ENCODE measurements around the gene CYSLTR2.

CYSLTR2 gene

DNA sequence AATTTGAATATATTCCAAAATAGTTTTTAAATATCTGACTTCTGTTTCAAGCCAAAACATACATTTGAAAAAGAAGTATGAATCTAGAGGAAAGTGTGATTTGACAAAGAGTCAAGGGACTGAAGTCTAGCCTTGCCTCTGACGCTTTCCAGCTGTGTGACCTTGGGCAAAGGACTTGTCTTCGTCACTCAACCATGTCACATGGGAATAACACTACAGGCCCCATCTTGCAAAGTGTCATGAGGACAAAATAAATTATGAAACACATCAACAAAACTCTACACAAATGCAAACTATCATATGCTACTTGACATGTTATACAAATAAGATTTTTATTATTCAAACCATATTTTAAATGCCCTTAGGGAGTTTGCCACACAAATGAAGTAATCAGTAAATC is 73.0 kb downstream of the CYSLTR2 start:
- POLR2A ChIA-PET = interaction anchor here (0.6 kb wide), 1 partner anchor 21 kb away, joined by 3 read pairs; no protein-coding TSS in a partner anchor

DNA sequence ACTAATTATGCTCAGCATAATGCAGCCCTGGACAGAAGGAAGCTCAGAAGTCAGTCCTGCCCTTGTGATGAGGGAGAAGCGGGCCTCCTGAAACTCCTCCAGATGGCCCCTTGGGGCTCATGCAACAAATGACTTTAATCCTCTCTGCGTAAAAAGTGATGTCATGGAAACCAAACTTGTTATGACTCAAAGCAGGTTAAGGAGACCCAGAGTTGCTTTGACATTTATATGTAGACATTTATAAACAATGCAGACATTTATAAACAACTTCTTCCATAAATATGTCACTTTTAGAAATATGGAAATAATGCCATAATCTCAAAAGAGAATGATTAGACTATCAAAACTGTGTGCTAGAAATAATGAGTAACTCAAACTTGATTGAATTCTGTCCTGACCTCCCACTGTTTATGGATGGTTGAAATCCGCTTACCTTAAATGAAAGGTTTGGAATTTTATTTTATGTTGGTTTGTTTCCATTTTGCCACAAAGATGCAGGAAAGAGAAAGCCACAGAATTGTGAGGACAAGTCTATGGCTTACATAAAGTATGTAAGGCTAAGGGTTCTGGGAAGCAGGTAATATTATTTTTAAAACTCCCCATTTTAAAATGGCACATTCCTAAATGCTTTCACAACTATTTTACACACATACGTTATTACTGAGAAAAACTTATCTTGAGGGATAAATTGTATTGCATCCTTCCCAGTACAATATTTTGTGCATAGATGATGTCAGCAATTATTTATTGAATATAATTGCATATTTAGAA is 73.7 kb downstream of the CYSLTR2 start:
- Histone ChIP-seq H3K9me3 (ENCODE audit: control insufficient read depth, insufficient read depth, low read depth, low read length) (no peaks in the 10 kb centered on the region), H3K27ac (ENCODE audit: extremely low read depth, low read depth, low read length) (no peak overlapping the region), H3K36me3 (ENCODE audit: control insufficient read depth in 2 of 2, insufficient read depth in 1 of 2, low read length in 2 of 2) (no peaks in the 10 kb centered on the region), H3K4me3 (ENCODE audit: low read depth, low read length) (no peak overlapping the region), H3K4me1 (ENCODE audit: control insufficient read depth, insufficient read depth, low read length) (no peaks in the 10 kb centered on the region)
- POLR2A ChIA-PET = no interaction called here
- CTCF ChIA-PET = no interaction called here
- TF ChIP-seq ZNF510 (tag by site-specific recombination; IDR thresholded peaks at IDR 0.05; ENCODE audit: insufficient replicate concordance) = no peak
- TF ChIP-seq, protein P1, sequence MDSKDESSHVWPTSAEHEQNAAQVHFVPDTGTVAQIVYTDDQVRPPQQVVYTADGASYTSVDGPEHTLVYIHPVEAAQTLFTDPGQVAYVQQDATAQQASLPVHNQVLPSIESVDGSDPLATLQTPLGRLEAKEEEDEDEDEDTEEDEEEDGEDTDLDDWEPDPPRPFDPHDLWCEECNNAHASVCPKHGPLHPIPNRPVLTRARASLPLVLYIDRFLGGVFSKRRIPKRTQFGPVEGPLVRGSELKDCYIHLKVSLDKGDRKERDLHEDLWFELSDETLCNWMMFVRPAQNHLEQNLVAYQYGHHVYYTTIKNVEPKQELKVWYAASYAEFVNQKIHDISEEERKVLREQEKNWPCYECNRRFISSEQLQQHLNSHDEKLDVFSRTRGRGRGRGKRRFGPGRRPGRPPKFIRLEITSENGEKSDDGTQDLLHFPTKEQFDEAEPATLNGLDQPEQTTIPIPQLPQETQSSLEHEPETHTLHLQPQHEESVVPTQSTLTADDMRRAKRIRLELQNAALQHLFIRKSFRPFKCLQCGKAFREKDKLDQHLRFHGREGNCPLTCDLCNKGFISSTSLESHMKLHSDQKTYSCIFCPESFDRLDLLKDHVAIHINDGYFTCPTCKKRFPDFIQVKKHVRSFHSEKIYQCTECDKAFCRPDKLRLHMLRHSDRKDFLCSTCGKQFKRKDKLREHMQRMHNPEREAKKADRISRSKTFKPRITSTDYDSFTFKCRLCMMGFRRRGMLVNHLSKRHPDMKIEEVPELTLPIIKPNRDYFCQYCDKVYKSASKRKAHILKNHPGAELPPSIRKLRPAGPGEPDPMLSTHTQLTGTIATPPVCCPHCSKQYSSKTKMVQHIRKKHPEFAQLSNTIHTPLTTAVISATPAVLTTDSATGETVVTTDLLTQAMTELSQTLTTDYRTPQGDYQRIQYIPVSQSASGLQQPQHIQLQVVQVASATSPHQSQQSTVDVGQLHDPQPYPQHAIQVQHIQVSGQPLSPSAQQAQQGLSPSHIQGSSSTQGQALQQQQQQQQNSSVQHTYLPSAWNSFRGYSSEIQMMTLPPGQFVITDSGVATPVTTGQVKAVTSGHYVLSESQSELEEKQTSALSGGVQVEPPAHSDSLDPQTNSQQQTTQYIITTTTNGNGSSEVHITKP (tag by site-specific recombination; IDR thresholded peaks at IDR 0.05) = peak; percentile 65
- no peak for TF ChIP-seq ZNF660 (tag by site-specific recombination; IDR thresholded peaks at IDR 0.05)
- peak; percentile 87 for TF ChIP-seq GLI2 (tag by site-specific recombination; IDR thresholded peaks at IDR 0.05; ENCODE audit: borderline replicate concordance, low read depth)
- no peak for TF ChIP-seq SCRT1 (tag by site-specific recombination; IDR thresholded peaks at IDR 0.05; ENCODE audit: borderline replicate concordance)
- 0 out of 2 replicates have a peak, but pooled peaks have one; percentile 30 for TF ChIP-seq ZBTB8A (tag by site-specific recombination; IDR thresholded peaks at IDR 0.05)
- no peak for TF ChIP-seq ZNF274 (IDR thresholded peaks at IDR 0.05; ENCODE audit: low read length)
- TF ChIP-seq ZNF274 (tag by site-specific recombination; IDR thresholded peaks at IDR 0.05; ENCODE audit: borderline replicate concordance) = no peak
- peak; percentile 65 for TF ChIP-seq KLF10 (tag by site-specific recombination; IDR thresholded peaks at IDR 0.05)
- TF ChIP-seq, protein P2, sequence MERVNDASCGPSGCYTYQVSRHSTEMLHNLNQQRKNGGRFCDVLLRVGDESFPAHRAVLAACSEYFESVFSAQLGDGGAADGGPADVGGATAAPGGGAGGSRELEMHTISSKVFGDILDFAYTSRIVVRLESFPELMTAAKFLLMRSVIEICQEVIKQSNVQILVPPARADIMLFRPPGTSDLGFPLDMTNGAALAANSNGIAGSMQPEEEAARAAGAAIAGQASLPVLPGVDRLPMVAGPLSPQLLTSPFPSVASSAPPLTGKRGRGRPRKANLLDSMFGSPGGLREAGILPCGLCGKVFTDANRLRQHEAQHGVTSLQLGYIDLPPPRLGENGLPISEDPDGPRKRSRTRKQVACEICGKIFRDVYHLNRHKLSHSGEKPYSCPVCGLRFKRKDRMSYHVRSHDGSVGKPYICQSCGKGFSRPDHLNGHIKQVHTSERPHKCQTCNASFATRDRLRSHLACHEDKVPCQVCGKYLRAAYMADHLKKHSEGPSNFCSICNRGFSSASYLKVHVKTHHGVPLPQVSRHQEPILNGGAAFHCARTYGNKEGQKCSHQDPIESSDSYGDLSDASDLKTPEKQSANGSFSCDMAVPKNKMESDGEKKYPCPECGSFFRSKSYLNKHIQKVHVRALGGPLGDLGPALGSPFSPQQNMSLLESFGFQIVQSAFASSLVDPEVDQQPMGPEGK (tag by site-specific recombination; IDR thresholded peaks at IDR 0.05) = no peak
- TF ChIP-seq, protein P3, sequence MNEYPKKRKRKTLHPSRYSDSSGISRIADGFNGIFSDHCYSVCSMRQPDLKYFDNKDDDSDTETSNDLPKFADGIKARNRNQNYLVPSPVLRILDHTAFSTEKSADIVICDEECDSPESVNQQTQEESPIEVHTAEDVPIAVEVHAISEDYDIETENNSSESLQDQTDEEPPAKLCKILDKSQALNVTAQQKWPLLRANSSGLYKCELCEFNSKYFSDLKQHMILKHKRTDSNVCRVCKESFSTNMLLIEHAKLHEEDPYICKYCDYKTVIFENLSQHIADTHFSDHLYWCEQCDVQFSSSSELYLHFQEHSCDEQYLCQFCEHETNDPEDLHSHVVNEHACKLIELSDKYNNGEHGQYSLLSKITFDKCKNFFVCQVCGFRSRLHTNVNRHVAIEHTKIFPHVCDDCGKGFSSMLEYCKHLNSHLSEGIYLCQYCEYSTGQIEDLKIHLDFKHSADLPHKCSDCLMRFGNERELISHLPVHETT (tag by site-specific recombination; IDR thresholded peaks at IDR 0.05) = peak; percentile 93
- TF ChIP-seq ZNF830 (tag by site-specific recombination; IDR thresholded peaks at IDR 0.05; ENCODE audit: low read depth) = no peak
- TF ChIP-seq GLIS1 (tag by site-specific recombination; IDR thresholded peaks at IDR 0.05) = peak; percentile 70
- TF ChIP-seq ZNF560 (tag by site-specific recombination; IDR thresholded peaks at IDR 0.05; ENCODE audit: borderline replicate concordance) = no peak
- TF ChIP-seq HOXC10 (CRISPR knock-in tag; IDR thresholded peaks at IDR 0.05) = no peak
- TF ChIP-seq, protein P4, sequence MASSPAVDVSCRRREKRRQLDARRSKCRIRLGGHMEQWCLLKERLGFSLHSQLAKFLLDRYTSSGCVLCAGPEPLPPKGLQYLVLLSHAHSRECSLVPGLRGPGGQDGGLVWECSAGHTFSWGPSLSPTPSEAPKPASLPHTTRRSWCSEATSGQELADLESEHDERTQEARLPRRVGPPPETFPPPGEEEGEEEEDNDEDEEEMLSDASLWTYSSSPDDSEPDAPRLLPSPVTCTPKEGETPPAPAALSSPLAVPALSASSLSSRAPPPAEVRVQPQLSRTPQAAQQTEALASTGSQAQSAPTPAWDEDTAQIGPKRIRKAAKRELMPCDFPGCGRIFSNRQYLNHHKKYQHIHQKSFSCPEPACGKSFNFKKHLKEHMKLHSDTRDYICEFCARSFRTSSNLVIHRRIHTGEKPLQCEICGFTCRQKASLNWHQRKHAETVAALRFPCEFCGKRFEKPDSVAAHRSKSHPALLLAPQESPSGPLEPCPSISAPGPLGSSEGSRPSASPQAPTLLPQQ (tag by site-specific recombination; IDR thresholded peaks at IDR 0.05) = no peak
- TF ChIP-seq ZFP41 (tag by site-specific recombination; IDR thresholded peaks at IDR 0.05; ENCODE audit: borderline replicate concordance) = no peak
- no peak for TF ChIP-seq ZNF626 (tag by site-specific recombination; IDR thresholded peaks at IDR 0.05)
- TF ChIP-seq MZF1 (tag by site-specific recombination; IDR thresholded peaks at IDR 0.05; ENCODE audit: borderline replicate concordance) = no peak
- TF ChIP-seq ZSCAN23 (tag by site-specific recombination; IDR thresholded peaks at IDR 0.05) = no peak
- TF ChIP-seq ZNF585B (tag by site-specific recombination; IDR thresholded peaks at IDR 0.05) = no peak
- peak; percentile 60; the same call in 1 of the 2 replicates for TF ChIP-seq BCL11A (tag by site-specific recombination; IDR thresholded peaks at IDR 0.05; ENCODE audit: low read depth)
- no peak for TF ChIP-seq ZNF133 (tag by site-specific recombination; IDR thresholded peaks at IDR 0.05)

More for the DNA sequence above, 73.0 kb downstream of the CYSLTR2 start:
- Histone ChIP-seq H3K36me3 (ENCODE audit: control insufficient read depth in 2 of 2, insufficient read depth in 1 of 2, low read length in 2 of 2) (no peaks in the 10 kb centered on the region), H3K4me3 (ENCODE audit: low read depth, low read length) (no peak overlapping the region), H3K4me1 (ENCODE audit: control insufficient read depth, insufficient read depth, low read length) (no peaks in the 10 kb centered on the region), H3K9me3 (ENCODE audit: control insufficient read depth, insufficient read depth, low read depth, low read length) (no peaks in the 10 kb centered on the region), H3K27ac (ENCODE audit: extremely low read depth, low read depth, low read length) (no peak overlapping the region)
- CTCF ChIA-PET = no interaction called here
- TF ChIP-seq, protein P5, sequence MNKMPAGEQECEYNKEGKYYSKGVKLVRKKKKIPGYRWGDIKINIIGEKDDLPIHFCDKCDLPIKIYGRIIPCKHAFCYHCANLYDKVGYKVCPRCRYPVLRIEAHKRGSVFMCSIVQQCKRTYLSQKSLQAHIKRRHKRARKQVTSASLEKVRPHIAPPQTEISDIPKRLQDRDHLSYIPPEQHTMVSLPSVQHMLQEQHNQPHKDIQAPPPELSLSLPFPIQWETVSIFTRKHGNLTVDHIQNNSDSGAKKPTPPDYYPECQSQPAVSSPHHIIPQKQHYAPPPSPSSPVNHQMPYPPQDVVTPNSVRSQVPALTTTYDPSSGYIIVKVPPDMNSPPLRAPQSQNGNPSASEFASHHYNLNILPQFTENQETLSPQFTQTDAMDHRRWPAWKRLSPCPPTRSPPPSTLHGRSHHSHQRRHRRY (tag by site-specific recombination; IDR thresholded peaks at IDR 0.05) = no peak
- TF ChIP-seq WT1 (tag by site-specific recombination; IDR thresholded peaks at IDR 0.05) (no peak), GFI1B (tag by site-specific recombination; IDR thresholded peaks at IDR 0.05) (no peak)

Data from HEK293 (cell line).